Renal cortical epithelial cell (primary cell): Measurements from ENCODE around the gene CYTH1. TPM values are rescaled to one million over a fixed set of nuclear protein-coding genes. Genes with fewer than 3 reads are reported as not detected.

Experiments
- DNase-seq: peaks from one replicate; pipeline ENCODE4 v3.0.0-alpha.2; 2011; ENCODE audit warnings: low read depth
- total RNA-seq: library from RNA; depleted of rRNA; stranded (reverse); fragments of >200 nt; gene quantifications from 2 replicates; pipeline ENCODE4 v1.2.3, GENCODE V29; 2014

CYTH1 gene
- total RNA-seq, 1 donor from 2014 or later = 33.5 TPM

- DNase-seq = peak; percentile 50
These were observed 65.2 kb downstream of the CYTH1 start for GRCh38 chr17:78716814-78717393.

- no peak for DNase-seq
These were observed 65.8 kb downstream of the CYTH1 start for GRCh38 chr17:78716292-78716691.

GRCh38 chr17:78715876-78716275 lies 66.2 kb downstream of the CYTH1 start:
- no peak for DNase-seq

- no peak for DNase-seq
These were observed 66.9 kb downstream of the CYTH1 start for GRCh38 chr17:78715000-78715771.

GRCh38 chr17:78714534-78714933 lies 67.5 kb downstream of the CYTH1 start:
- no peak for DNase-seq

- DNase-seq = no peak
These were observed 70.0 kb downstream of the CYTH1 start for GRCh38 chr17:78712043-78712442.

GRCh38 chr17:78710607-78711006 lies 71.5 kb downstream of the CYTH1 start:
- no peak for DNase-seq

- DNase-seq = no peak
These were observed 72.3 kb downstream of the CYTH1 start for GRCh38 chr17:78709751-78710181.

GRCh38 chr17:78709119-78709681 lies 72.9 kb downstream of the CYTH1 start:
- no peak for DNase-seq

- DNase-seq = peak; percentile 74
These were observed 73.5 kb downstream of the CYTH1 start for GRCh38 chr17:78708510-78708973.

- DNase-seq = no peak
These were observed 74.2 kb downstream of the CYTH1 start for GRCh38 chr17:78707923-78708322.

GRCh38 chr17:78707016-78707415 lies 75.1 kb downstream of the CYTH1 start:
- peak; percentile 75 for DNase-seq

GRCh38 chr17:78706271-78706915 lies 75.7 kb downstream of the CYTH1 start:
- DNase-seq = peak; percentile 95

- no peak for DNase-seq
These were observed 77.0 kb downstream of the CYTH1 start for GRCh38 chr17:78705071-78705470.

- no peak for DNase-seq
These were observed 77.5 kb downstream of the CYTH1 start for GRCh38 chr17:78704594-78704993.

GRCh38 chr17:78697554-78698343 lies 84.3 kb downstream of the CYTH1 start:
- DNase-seq = no peak

GRCh38 chr17:78697122-78697521 lies 85.0 kb downstream of the CYTH1 start:
- DNase-seq = no peak

- DNase-seq = no peak
These were observed 85.8 kb downstream of the CYTH1 start for GRCh38 chr17:78696016-78696982.

- DNase-seq = no peak
These were observed 87.1 kb downstream of the CYTH1 start for GRCh38 chr17:78694805-78695531.
